ENCODE results near the gene ARHGAP40.

ARHGAP40 gene

GRCh38 chr20:38601216-38602184 lies at the start of gene ARHGAP40:
Gene ARHGAP40 (plus strand): TSS chr20:38601809.
- no peak for DNase-seq (ENCODE audit: low read depth)

- DNase-seq (ENCODE audit: low read depth): no peak
Measured at GRCh38 chr20:38554986-38555385, 46.6 kb upstream of the ARHGAP40 start.

GRCh38 chr20:38555395-38555794 lies 46.2 kb upstream of the ARHGAP40 start:
- DNase-seq (ENCODE audit: low read depth): no peak

GRCh38 chr20:38557174-38557573 lies 44.4 kb upstream of the ARHGAP40 start:
- DNase-seq (ENCODE audit: low read depth): no peak

GRCh38 chr20:38558596-38559360 lies 42.8 kb upstream of the ARHGAP40 start:
- DNase-seq (ENCODE audit: low read depth): no peak

GRCh38 chr20:38559764-38560163 lies 41.8 kb upstream of the ARHGAP40 start:
- DNase-seq (ENCODE audit: low read depth): no peak

GRCh38 chr20:38563802-38564431 lies 37.7 kb upstream of the ARHGAP40 start:
- DNase-seq (ENCODE audit: low read depth): no peak

GRCh38 chr20:38564680-38565079 lies 36.9 kb upstream of the ARHGAP40 start:
- DNase-seq (ENCODE audit: low read depth): no peak

- DNase-seq (ENCODE audit: low read depth): no peak
Measured at GRCh38 chr20:38566036-38566598, 35.5 kb upstream of the ARHGAP40 start.

- no peak for DNase-seq (ENCODE audit: low read depth)
Measured at GRCh38 chr20:38569747-38570525, 31.7 kb upstream of the ARHGAP40 start.

- no peak for DNase-seq (ENCODE audit: low read depth)
Measured at GRCh38 chr20:38573413-38573812, 28.2 kb upstream of the ARHGAP40 start.

GRCh38 chr20:38579219-38579910 lies 22.2 kb upstream of the ARHGAP40 start:
- DNase-seq (ENCODE audit: low read depth): no peak

- no peak for DNase-seq (ENCODE audit: low read depth)
Measured at GRCh38 chr20:38579921-38580320, 21.7 kb upstream of the ARHGAP40 start.

- no peak for DNase-seq (ENCODE audit: low read depth)
Measured at GRCh38 chr20:38581013-38581412, 20.6 kb upstream of the ARHGAP40 start, which contains the start of gene ADIG. Gene ADIG (plus strand): TSS chr20:38581197. CDS start chr20:38581251, 54 bp downstream.

- DNase-seq (ENCODE audit: low read depth): no peak
Measured at GRCh38 chr20:38581830-38582358, 19.7 kb upstream of the ARHGAP40 start.

GRCh38 chr20:38583306-38583705 lies 18.3 kb upstream of the ARHGAP40 start:
- no peak for DNase-seq (ENCODE audit: low read depth)

GRCh38 chr20:38584099-38584763 lies 17.4 kb upstream of the ARHGAP40 start:
- no peak for DNase-seq (ENCODE audit: low read depth)

GRCh38 chr20:38585404-38586180 lies 16.0 kb upstream of the ARHGAP40 start:
- DNase-seq (ENCODE audit: low read depth): no peak

- no peak for DNase-seq (ENCODE audit: low read depth)
Measured at GRCh38 chr20:38586181-38586525, 15.5 kb upstream of the ARHGAP40 start.

Data from CMK (cell line).